Right lobe of liver (tissue), 4 donors: ENCODE results near the gene RBM45.

ENCODE experiments used
- CTCF ChIP-seq, 4 donors: fragments of 200-600 bp in 3 of 4; fragments of 450-650 bp in 1 of 4; IDR thresholded peaks; one replicate each; pipeline versions ENCODE4 v1.5.1 to v1.8.0; 2016 to 2022; ENCODE audit warnings: antibody characterized with exemption in 4 of 4, mild to moderate bottlenecking in 2 of 4
- POLR2A ChIP-seq: fragments of 450-650 bp; IDR thresholded peaks from one replicate; pipeline ENCODE4 v1.6.1; 2017; ENCODE audit warnings: antibody characterized with exemption, mild to moderate bottlenecking
- donor health status: DM: no; HTN: no; CAD: no.
- donor health status: DM: no; HTN: no; CAD: no.
- donor health status: DM: no; HTN: yes; CAD: no.

GRCh38 chr2:178163911-178164310 is 51.7 kb downstream of the RBM45 start:
- no peak for TF ChIP-seq POLR2A
- TF ChIP-seq CTCF (IDR thresholded peaks at IDR 0.05): no peak
